Right lobe of liver (tissue), 4 donors: ENCODE measurements around the gene FAM13A.

ENCODE experiments used
- POLR2A ChIP-seq: fragments of 450-650 bp; IDR thresholded peaks from one replicate; pipeline ENCODE4 v1.6.1; 2017; ENCODE audit warnings: antibody characterized with exemption, mild to moderate bottlenecking
- TF ChIP-seq, protein P1 (sequence below), 4 donors: fragments of 200-600 bp in 3 of 4; fragments of 450-650 bp in 1 of 4; IDR thresholded peaks; one replicate each; pipeline versions ENCODE4 v1.5.1 to v1.8.0; 2016 to 2022; ENCODE audit warnings: antibody characterized with exemption in 4 of 4, mild to moderate bottlenecking in 2 of 4
- donor health status: DM: no; HTN: no; CAD: no.
- donor health status: DM: no; HTN: no; CAD: no.
- donor health status: DM: no; HTN: yes; CAD: no.

GRCh38 chr4:88893961-88894360, 163.0 kb downstream of the FAM13A start:
- TF ChIP-seq, protein P1, sequence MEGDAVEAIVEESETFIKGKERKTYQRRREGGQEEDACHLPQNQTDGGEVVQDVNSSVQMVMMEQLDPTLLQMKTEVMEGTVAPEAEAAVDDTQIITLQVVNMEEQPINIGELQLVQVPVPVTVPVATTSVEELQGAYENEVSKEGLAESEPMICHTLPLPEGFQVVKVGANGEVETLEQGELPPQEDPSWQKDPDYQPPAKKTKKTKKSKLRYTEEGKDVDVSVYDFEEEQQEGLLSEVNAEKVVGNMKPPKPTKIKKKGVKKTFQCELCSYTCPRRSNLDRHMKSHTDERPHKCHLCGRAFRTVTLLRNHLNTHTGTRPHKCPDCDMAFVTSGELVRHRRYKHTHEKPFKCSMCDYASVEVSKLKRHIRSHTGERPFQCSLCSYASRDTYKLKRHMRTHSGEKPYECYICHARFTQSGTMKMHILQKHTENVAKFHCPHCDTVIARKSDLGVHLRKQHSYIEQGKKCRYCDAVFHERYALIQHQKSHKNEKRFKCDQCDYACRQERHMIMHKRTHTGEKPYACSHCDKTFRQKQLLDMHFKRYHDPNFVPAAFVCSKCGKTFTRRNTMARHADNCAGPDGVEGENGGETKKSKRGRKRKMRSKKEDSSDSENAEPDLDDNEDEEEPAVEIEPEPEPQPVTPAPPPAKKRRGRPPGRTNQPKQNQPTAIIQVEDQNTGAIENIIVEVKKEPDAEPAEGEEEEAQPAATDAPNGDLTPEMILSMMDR (IDR thresholded peaks at IDR 0.05): no peak
- TF ChIP-seq POLR2A: no peak
